Activated gamma-delta T cell treated with Interleukin-2 at 50 U/mL for 16 hours (primary cell): ENCODE results near the gene AHR.

ENCODE experiments used
- DNase-seq: peaks from one replicate; pipeline ENCODE4 v3.0.0-alpha.2; 2020

AHR gene

DNA sequence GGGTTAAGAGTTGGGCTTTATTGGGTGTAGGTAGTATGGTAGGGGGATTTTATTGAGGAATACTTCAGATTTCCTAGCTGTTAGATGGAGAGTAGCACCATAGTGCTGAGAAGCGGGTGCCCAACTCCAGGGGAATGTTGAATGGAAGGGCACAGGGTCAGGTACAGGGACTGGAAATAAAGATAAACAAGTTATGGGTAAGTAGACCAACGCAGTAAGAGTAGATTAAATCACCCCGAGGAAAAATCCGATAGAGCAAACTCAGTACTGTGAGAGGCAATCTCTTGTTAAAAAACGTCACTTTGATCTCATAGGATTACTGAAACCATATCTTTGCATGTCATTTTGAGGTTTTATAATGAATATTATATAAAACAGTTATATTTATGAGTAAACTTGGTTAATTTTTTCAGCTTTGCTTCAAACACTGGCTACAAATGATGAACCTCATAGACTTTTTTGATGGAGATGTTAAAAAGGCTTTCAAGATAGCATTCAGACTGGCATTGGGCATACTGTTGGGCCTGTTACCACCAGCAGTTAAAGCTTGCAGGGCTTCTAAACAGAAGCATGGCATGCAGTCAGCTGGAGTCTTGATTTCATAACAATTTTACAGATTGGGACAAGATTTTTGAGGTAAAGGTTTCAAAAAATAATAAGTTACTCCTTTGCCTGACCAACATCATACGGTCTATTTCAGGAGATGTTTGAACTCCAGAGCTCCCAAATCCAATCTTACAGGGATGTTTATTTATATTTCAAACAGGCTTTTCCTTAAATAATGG lies 7.1 kb downstream of the AHR start:
- DNase-seq, result no peak

DNA sequence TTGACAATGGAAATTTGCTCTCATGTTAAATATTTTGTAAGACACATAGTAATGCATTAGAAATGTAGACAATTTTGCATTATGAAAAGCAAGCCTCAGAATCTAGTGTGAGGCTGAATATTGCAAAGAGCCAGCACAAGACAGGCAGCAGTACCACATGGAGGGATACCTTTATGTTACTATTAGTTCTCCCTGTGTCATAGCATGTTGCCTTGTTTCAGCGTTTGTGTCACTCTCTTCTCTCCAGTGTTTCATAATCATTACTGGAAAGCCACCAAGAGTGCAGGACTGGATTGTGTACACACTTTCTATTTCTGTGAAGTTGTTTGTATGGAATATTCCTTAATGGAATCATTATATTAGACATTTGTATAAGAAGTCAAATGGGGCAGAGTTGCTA lies 8.5 kb downstream of the AHR start:
- no peak for DNase-seq

DNA sequence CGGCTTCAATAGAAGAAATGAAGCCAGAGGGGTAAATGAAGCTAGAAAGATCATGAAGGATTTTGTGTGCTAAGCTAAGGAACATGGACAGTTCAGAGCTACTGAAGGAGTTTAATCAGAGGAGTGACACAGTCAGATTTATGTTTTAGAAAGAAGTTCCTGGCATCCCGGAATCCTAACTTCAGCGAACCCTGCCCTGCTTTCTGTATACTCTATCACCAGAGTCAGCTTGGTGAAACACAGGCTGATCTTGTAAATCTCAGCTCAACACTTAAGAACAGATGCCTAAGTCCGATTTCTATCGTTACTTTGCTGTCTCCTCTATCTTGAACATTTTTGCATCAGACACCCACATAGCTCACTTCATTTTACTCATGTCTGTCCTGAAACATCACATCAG lies 9.1 kb downstream of the AHR start:
- DNase-seq, result no peak

DNA sequence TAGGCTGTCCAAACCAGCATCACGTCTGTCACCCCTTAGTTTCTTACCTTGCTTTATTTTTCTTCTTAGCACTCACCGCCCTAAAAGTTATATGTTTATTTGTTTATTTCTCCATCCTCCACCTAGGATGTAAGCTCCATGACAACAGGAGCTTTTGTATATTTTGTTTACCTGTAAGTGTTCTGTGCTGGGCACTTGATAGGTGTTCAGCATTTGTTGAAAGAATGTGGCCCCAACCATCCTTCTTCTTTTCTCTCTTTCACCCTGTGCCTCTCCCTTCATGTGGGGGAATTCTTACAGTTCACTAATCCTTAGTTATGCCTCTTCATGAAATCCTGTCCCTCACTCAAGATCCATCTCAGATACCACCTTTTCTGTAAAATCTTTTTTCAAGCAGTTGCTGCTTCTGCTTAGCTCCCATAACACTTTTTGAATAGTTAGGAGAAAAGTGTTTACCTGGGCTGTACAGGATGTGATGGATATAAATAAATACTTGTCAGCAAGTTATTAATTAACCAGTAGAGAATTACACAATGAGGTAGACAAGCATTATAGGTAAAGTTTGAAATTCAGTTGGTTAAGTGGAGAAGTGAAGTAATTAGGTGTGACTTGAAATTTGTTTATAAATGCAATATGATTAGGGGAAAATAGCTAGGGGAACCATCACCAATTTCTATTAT lies 9.7 kb downstream of the AHR start:
- DNase-seq, result no peak

DNA sequence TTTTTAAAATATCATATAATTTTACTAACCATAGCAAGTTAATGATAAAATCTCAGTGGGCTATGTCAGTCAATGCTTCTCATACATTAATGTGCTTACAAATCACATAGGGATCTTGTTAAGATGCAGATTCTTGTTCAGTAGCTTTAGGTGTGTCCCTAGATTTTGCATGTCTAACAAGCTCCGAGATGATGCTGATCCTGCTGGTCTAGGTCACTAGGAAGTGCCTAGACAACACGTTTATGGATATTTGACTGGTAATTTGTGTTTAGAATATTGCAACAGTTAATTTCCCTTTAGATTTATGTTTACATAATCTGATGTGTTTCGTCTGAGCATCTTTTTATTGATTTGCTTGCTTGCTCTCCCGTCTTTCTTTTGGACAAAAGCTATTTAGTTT lies 12.7 kb downstream of the AHR start:
- DNase-seq, result no peak

DNA sequence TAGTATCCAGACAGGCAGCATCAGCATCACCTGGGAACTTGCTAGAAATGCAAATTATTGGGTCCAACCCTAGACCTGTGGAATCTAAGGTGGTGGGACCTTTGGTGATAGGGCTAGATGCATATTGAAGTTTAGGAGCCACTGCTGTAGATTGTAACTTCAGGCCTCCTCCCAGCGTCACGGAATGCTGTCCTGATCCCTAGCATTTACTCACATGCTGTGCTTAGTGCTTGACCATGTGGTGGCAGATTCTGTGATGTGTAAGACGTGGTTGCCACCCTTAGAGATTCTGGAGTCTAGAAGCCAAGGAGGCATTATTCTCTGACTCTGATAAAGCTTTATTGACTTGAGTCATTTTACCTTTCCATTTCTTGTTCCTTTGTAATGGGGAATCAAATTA lies 13.5 kb downstream of the AHR start:
- no peak for DNase-seq

DNA sequence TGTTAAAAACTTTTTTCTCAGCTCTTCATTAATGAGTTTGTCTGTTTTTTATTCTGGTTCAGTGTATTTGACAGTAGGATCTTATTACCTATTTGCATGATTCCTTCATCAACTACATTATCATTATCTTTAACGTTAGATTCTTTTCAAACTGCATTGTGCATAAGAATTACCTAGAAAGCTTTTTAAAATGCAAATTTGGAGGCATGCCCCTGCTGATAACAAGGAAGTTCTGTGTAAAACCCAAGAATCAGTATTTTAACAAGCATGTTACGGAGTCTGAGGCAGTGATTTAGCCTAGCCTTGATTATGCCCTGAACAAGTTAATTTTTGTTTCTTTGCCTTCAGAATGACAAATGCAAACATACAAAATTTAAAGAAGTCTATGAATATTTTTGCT lies 14.2 kb downstream of the AHR start:
- DNase-seq, result no peak

DNA sequence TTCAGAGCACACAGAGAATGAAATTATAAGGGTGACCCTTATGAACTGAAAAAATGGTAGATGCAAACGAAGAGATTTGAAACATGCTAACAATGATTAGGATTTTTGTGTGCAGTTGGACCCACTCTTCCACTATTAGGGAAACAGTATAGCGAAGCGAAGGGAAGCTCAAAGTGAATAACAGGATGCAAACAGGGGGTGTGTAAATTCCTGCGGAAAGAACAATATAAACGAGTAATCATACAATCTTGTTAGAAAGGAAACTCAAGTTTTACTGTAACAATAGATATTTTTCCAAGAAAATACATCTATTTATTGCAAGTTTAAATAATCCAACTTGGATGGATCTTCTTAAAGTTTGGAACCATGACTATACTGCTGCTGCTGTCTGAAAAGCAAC lies 14.7 kb downstream of the AHR start:
- no peak for DNase-seq

DNA sequence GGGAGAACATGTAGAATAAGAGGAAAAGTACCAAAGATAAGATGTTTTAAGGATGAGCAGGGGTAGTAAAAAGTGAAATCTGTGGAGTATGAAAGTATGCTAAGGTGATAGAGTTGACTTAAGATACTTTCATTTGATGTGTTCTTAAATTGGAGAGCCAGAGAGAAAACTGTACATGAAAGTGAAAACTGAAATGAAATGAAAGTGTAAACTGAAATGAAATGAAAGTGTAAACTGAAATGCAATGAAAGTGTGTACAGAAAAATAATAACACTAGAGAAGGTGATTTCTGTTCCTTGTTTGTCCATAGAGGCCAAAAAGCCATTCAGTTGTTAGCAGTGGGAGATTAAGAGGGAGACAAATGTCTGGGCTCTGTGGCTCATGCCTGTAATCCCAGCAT lies 17.5 kb downstream of the AHR start:
- DNase-seq, result no peak

DNA sequence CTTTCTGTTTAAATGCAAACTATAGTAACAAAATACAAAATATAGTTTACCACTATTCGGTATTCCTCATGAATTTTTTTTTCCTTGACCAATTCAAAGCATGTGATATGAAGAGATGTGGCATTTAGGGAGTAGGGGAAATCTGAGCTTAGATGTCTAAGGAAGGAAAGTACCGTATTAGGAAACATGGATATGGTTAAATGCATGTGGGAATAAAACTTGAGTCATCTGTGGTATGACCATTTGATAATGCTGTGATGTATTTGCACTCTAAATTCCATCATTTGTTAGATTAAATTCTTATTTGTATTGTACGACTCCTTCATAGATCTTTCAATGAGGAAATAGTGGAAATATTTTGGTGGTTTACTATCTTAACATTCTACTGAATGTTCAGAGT lies 19.7 kb downstream of the AHR start:
- no peak for DNase-seq

DNA sequence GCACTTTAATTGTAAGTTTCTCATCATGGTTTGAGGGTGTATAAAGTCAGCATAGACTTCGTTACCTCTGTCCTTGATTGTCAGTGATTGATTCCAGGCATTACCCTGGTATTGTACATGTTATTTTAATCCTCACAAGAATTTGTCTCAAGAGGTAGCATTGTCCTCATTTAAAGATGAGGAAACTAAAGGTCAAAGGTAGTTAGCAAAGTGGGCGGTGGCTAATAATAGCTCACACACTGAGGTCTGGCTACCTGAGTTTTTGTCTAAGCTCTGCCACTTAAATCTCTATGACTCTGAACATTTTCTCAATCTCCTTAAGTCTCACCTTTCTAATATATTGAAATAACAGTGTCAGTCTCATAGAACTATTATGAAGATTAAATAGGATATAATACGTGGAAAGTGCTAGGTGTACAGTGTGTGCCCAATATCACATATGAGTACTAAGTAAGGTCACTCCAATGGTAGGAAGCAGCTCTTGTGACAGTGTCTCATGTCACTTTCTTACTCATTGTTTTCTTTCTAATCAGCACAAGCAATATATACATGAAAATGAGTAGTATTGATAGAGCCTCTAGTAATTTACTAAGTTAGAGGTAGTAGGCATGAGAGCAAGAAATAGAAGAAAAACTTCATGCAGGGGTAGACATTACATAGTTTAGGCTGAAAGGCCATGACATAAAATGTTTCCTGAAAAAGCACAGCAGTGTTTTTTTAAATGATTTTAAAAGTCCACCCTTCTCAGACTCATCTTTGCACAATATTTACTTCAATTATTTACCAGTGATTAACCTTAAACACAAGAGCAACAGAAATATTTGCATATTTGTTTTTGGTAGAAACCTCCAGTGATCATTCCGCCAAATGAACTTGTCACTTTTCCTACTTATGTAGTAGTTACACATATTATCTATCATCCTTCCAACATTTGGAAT lies 21.0 kb downstream of the AHR start:
- DNase-seq, result no peak

DNA sequence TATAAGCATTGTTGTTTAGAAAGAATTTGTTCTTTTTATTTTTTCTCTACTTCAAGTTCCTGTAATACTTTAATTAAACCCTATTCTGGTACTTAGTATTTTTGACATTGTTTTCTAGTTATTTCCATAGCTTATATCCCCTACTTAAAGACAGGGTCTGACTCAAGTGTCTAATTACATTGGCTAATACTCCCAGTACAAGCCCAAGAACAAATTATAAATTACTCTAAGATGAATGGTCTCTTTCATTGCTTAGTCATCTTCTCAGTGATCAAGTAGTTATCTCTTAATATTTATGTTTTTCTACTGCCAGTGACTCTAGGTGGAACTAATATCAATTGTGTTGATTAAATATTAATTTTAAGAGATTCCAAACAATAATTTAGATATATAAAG lies 21.6 kb downstream of the AHR start:
- no peak for DNase-seq

DNA sequence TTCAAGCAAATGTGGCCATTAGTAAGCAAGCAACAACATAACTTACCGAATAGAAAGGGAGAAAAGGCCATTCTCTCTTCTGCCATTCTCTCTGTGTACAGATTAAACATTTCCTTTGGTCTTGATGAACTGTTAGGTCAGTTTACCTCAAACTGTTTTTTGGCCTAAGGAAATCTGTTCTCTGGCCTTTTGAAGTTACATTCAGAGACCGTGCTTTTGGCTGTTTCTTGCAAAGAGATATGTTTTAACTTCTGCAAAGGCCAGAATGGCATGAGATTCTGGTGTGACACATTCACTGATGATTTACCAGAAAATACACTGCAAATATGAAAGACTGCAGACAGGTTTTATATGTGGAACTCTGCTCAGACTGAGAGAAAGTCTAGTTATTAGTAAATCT lies 22.2 kb downstream of the AHR start:
- no peak for DNase-seq

DNA sequence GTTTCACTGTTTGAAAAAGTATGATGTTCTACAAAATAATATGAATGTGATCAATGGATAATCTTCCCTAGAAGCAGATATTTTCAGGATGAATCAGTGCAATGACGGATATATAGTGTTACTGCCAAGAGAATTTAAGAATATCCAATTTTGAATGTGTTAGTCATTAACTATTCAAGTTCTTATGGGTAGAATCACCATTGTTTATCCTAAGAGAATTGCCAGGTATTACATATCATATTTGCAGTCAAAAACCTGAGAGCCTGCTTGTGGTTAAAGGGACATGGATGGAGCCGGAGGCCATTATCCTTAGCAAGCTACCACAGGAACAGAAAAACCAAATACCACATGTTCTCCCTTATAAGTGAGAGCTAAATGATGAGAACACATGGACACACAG lies 26.9 kb downstream of the AHR start:
- no peak for DNase-seq

DNA sequence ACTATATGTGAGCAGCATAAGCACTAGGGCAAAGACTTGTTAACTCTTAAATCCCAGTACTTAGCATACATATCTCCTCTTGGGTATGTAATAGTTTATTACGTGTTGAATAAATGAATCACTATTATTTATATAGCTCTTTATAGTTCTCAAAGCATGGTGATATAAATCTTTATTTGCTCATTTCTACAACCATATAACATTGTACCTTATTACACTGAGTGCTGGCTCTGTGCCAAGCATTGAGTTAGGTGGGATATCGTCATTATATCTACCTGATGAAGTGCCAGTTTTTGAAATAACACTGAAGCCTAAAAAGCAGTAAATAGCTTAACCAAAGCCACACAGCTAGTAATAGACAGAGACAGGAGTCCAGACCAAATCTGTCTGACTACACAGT lies 27.9 kb downstream of the AHR start:
- DNase-seq, result no peak

DNA sequence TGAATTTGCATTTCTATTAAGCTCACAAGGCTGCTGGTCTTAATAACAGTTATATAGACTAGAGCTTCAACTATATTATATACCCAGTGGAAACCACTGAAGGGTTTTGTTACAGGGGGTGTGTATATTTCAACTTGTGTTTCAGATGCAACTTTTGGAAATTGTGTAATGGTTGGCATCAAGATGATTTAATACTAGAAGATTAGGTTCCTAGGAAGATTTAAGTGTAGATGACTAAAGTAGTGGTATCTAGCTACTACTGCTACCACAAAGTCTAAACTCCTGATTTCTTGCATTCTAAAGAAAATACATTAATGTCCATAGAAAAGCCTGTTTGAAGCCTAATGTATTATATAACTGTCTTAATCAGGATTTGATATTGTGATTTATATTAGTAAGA lies 30.2 kb downstream of the AHR start:
- DNase-seq, result no peak

DNA sequence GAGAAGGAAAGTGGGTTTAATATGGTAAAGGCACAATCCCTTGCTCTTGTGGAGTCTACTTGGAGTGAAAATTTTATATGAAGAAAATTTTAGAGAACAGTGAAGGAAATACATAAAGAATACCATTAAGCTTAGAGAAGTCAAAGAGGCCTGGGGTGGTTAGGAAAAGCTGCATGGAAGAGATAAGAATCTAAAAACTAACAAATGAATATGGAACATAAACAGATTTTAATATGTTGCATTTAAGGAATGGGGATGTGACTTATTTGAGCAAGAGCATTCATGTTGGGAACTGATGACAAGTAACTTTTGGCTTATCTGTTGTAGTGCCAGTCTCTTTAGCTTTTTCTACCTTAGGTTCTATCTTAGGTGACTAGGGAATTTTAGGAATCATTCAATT lies 31.0 kb downstream of the AHR start:
- no peak for DNase-seq

DNA sequence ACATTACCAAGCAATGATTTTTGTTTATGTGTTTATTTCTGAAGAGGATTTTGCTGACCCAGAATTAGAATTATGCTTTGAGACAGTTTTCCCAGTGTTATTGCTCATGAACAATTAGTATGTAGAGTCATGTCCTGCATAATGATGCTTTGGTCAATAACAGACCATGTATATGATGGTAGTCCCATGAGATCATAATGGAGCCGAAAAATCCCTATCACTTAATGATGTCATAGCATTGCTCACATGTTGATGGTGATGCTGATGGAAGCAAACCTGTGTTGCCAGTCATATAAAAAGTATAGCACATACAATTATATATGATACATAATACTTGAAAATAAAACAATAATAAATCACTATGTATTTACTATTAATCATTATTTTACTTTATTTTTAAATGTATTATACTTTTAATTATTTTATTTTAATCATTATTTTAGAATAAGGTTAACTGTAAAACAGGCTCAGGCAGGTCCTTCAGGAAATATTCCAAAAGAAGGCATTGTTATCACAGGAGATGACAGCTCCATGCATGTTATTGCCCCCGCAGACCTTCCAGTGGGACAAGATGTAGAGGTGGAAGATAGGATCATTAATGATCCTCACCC lies 33.5 kb downstream of the AHR start:
- DNase-seq, result no peak

DNA sequence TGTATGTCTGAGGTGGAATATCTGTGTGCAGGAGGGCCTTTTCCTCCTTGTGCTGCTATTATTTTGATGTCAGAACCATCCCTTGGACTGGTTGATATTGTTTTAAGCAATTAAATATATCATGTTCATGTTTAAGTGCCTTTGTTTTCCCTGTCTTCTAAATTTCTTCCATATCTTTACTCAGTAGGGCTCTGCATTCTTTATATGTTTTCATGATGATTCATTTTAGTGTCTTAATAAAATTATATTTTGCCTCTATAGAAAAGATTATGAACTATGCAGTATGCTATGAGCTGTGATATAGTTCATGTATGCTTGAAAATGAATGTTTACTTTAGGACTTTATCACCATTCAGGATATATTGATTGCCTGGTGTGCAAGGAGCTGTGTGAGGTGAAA lies 34.8 kb downstream of the AHR start:
- no peak for DNase-seq

DNA sequence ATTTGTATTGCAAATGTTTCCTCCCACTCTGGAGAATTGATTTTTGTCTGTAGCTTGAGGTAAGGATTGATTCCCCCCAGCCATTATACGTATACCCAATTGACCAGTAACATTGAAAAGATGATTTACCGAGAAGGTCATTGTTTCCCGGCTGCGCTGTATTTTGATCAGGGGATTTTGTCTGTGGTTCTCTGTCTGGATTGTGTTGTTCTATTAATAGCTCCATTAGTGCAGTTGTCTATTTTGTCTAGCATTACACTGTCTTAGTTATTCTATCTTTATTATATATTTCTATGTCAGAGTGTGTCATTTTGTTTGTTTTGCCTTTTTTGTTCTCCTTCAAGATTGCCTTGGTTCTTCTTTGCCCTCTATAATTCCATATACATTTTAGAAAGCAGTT lies 37.7 kb downstream of the AHR start:
- DNase-seq, result no peak

DNA sequence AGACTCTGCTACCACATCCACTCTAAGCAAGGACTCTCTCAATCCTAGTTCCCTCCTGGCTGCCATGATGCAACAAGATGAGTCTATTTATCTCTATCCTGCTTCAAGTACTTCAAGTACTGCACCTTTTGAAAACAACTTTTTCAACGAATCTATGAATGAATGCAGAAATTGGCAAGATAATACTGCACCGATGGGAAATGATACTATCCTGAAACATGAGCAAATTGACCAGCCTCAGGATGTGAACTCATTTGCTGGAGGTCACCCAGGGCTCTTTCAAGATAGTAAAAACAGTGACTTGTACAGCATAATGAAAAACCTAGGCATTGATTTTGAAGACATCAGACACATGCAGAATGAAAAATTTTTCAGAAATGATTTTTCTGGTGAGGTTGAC lies 40.7 kb downstream of the AHR start:
- DNase-seq, result no peak

DNA sequence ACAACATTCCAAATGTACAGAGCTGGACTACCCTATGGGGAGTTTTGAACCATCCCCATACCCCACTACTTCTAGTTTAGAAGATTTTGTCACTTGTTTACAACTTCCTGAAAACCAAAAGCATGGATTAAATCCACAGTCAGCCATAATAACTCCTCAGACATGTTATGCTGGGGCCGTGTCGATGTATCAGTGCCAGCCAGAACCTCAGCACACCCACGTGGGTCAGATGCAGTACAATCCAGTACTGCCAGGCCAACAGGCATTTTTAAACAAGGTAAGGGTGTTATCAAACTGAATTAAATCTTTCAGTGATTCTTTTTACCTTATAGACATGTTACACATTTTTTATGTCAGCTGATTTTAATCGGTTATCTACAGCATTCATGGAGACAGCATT lies 41.5 kb downstream of the AHR start:
- no peak for DNase-seq

DNA sequence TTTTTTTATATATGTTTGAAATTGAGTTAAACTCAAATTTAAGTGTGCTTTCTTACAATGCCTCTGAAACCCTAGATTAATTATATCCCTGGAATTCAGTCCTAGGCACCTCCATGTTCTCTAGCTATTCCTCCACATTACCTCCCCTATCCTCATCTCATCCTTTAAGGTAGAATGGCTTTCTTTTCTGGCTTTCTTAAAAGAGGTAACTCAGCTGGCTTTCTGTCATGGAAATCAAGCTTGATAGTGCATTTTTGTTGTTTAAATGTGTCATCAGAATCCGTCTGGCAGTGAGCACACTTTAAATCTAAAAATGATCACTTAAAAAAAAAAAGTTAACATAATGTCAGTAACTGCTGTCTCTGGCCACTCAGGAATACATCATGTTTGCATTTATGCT lies 42.2 kb downstream of the AHR start:
- no peak for DNase-seq
